SIG-M5 treated with dmso at 0.1 percent for 504 hours (cell line): ENCODE results near the gene BTC.
"Not testable (repeated sequence)": the region's sequence is repeated elsewhere in the genome, so short reads cannot be mapped to it uniquely, and the experiment has no call there.

Source experiments
- DNase-seq: peaks from one replicate; lab custom pipeline; 2025; ENCODE audit not compliant: unreplicated experiment; lab: John Stamatoyannopoulos, UW

BTC gene, protein sequence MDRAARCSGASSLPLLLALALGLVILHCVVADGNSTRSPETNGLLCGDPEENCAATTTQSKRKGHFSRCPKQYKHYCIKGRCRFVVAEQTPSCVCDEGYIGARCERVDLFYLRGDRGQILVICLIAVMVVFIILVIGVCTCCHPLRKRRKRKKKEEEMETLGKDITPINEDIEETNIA

DNA sequence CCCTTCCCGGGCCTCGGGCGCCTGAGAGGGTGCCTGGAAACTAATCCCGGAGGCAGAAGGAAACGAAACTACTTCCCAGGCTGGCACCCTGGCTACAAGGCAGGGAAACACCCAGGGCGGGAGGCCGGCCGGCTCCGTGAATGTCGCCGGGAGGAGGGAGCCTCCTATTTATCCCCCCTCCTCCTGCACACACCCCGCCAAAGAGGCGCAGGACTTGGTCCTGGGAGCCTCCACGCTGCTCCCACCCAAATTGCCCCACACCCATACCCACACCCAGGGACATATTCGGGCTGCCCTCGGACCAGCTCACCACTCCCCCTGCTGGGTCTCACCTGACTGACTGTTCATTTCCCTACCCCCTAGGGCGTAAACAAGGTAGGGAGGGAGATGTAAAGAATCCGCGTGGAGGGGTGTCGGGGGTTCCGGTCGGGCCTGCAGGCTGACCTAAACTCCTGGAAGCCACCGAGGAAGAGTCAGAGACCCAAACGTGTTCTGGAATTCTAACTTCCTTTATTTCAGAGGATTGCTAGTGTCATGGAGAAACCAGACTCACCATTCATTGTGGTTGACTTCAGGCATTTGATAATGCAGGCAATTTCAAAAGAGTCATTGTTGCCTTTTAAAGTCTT, at the start of gene BTC:
Gene BTC (minus strand): TSS at position 142 of the 629 bp plus-strand sequence. CDS start 198 bp downstream, outside the sequence.
- DNase-seq: no peak

DNA sequence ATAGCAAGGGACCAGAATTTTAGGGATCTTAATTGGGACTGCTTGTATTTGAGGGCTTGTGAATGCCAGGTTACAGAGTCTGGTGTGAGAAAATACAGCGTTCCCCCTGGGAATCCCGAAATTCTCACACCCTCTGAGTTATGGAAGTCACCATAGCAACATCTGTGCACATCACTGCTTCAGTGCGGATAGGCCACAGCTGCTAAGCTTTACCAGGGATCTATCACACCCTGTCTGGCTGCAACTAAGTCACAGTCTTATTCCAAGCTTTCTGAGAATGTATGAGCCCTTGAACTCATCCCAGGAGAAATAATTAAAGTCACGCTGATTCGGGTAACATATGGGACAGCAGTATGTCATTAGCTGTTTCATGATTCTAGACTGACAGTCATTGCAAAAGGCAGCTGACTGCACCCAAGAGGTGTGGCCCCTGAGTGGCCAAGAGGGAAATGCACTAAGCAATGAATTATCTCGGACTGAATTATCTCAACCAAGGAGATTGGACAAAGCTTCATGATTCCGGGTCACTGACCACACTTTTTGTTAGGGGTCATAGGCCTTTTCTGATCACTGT, 46.7 kb upstream of the BTC start:
- DNase-seq: no peak

DNA sequence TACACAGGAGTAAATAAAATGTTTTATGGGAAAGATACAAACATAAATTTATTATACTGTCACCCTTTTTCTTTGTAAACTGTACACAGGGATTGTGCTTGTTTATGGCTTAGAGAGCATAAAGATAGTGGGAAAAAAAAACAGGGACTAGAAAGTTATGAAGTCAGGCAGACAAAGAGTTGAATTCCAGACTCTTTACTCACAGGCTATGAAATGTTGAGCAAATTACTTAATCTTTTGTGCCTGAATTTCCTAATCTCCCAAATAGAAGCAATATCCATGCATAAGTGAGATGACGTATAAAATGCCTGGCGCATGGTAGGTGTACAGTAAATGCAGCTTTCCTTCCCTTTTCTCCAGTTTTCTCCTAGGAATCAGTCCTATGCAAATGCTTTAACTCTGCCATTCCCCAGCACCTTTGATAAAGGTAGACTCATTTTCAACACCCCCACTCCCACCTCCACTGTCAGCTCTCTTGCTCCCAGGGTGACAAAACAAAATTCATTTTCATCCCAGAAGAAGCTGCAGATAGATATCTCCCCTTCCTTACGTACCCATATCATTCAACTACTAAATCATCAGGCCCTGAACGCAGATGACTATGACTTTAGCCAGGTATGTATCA, 44.5 kb upstream of the BTC start:
- no peak for DNase-seq

DNA sequence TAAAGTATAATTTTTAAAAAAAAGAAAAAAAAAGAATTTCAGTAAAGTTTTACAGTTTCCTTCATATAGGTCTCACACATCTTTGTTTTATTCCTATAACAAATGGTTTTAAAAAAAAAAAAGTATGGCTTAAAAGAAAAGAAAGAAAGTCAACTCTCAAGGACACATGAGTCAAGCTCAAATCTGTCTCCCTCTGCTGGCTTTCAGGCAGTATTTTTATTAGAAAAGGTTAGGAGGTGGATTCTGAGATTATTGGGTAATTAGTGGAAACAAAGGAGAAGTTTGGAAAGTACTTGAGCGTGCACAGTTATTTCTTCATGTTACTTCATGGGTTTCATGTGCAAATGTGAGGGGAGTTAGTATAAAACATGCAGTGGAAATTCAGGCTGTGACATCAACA, 36.6 kb upstream of the BTC start:
- no peak for DNase-seq

DNA sequence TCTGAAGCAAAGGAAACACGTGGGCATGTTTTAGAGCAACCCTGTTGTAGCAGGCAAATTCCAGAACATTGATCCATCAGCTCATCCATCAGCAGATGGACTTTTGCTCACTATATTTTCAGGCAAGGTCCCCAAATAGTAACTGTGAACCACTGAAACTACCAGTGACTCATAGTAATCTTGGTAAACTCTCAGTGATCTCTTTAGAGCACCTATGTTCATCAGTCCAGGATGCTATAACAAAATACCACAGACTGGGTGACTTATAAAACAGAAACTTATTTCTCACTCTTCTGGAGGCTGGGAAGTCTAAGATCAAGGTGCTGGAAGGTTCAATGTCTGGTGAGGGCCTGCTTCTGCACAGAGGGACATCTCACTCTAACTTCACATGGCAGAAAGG, 28.9 kb upstream of the BTC start:
- DNase-seq: no peak

DNA sequence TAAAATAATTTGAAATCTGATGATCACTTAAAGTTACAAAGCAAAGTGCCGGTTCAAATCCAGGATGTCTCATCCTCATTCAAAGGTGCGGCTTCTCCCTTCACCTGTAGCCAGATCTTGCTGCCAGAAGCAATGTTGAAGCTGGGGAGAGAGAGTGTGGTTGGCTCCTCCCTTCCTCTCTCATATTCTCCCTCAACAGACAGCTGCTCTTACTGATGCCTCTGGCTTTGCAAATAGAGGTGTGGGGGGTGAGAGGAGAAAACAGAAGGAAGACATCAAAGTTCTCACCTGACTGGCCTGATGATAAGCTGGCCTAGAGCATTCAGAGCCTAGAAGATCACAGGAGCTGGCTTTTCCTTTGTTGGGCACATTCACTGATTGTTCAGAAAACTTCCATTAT, 28.3 kb upstream of the BTC start:
- DNase-seq: no peak

DNA sequence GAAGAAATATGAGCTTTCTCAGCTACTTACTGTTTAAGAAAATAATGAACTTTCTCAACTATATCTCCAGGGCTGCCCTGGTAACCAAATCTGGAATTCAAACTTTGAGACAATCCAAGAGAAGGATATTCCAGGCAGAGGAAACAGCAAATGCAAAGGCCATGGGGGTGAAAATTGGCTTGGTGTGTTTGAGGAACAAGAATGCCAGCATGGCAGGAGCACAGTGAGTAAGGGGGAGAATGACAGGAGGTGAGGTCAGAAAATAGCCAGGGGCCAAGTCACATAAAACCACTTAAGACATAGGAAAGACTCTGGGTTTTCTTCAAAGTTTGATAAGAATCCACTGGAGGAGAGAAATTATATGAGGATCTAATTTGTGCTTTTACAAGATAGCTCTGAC, 27.2 kb upstream of the BTC start:
- DNase-seq: no peak

DNA sequence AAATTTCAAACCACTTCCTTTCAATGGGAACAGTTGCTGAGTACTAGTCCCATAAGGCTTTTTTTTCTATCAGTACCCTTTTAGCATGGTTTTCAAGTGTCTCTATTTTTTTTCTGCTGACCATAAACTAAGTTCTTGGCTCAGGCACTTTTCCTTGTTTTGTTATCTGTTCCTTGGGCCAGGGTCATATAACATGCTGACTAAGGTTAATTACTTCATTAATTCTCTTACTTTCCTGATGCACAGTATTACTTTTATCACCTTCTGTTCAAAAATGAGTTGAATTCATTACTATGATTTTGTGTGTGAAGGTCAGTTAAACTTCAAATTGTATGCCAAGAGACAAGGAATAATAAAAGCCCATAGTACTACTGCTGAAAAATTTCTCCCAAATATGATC, 19.7 kb upstream of the BTC start:
- no peak for DNase-seq

DNA sequence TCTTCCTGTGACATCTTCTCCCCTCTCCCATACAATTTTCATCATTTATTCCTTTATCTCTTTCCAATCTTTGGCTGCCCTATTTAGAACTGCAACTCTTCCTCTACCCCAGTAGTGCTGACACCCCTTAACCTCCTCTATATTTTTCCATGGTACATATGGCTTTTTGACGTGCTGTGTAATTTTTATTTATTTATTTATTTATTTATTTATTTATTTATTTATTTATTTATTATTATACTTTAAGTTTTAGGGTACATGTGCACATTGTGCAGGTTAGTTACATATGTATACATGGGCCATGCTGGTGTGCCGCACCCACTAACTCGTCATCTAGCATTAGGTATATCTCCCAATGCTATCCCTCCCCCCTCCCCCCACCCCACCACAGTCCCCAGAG, 17.7 kb upstream of the BTC start:
- DNase-seq: not testable (repeated sequence)

DNA sequence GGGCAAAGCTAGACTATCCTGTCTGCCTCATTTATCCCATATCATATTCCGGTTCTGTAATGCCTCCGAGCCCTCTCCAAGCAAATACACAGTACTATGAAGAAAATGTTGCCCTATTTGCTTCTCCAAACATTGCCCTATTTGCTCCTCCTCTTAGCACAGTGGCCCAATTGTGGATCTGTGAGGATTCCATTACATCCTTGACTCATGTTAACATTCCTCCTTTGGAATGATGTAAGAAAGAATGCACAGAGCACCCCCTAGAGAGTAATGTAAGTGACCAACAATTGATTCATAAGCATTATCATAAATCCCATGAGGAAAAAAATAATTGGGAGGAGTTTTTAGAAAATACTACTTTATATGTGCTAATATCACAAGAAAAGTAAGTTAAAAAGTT, 11.3 kb upstream of the BTC start:
- DNase-seq: no peak

DNA sequence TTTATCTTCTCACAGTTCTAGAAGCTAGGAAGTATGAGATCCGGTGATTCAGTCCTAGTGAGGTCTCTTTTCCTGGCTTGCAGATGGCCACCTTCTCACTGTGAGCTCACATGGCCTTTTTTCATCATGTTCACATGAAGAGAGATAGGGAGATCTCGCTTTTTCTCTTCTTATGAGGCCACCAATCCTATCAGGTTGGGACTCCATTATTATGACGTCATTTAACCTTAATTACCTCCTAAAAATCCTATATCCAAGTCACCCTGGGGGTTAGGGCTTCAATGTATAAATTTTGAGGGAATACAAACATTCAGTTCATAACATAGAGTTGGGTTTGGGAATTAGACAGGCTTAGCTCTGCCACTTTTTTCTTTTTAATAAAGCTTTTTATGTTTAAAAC, 6.0 kb upstream of the BTC start:
- DNase-seq: no peak

DNA sequence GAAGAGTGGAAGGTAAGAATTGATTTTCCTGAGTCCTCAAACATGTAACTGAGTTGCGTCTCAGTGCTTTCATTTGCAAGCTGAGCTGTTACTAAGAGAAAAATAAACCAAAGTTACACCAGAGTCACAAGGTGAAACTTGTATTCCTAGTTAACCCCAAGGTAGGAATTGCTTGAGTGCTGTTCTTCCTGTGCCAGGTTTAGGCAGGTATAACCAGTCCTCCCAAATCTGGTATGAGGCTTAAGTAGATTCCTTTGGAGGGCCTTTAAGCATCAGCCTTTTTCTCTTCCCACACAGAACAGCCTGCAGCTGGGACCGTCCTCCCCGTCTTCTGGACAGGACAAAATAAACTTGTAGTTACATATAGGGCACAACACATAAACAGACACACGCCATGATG, 2.3 kb upstream of the BTC start:
- DNase-seq: no peak

DNA sequence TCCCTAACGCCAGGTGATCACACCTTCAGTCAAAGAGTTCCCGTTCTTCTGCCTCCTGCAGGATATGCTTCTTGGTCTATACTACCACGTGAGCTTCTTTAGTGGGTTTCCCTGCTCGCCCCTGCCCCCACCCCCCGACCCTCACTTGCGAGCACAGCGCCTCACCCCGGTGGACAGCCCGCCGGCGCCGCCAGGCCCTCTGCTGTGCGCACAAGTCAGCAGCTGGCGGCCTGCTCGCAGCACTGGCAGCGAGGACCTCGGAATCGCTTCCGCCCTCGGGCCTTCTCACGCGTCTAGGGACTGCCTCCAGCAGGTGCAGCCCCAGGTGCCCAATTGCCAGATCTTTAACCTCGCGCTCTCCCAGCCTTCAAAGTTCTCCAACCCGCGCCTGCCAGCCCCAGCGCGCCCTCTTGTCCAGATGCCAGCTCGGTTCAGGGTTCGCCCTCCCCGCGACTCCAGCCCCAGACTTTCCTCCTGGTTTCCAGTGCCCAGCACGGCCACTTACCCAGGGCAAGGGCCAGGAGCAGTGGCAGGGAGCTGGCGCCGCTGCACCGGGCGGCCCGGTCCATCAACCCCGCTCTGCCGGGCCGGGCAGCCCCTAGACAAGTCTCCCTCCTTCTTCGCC, 454 bp downstream of the BTC start:
- no peak for DNase-seq

DNA sequence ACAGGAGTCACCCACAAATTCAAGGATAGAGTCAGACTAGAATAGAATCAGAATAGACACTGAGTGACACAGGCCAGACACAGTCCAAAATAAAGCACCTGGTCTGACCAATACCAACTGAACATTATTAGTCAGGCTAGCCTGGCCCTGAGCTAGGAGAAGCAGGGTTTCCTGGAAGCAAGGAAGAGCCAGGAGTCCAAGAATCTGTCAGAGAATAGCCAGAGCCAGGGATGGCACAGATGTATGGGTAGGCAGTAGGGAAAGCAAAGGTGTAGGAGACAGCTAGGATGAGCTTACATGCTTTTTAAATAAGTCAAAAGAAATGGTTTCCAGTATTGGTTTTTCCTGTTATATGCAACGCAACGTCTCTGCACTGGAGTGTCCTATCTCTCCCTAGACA, 3.7 kb downstream of the BTC start:
- no peak for DNase-seq

DNA sequence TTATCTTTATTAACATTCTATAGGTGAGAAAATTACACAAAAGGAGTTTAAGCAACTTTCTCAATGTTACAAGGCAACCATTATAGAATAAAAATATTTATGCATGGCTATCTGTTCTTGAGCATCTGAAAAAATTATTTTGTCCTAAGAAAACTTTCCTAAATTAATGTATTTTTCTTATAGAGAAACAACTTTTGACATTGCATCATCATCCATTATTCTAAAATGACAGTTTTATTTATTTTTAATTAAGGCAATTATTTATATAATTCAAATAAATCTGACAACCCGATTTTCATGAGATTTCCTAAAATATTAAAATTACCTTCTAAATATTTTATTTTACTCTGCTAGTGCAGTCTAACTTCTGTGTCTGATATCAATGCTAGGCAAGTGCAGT, 4.8 kb downstream of the BTC start:
- DNase-seq: no peak

DNA sequence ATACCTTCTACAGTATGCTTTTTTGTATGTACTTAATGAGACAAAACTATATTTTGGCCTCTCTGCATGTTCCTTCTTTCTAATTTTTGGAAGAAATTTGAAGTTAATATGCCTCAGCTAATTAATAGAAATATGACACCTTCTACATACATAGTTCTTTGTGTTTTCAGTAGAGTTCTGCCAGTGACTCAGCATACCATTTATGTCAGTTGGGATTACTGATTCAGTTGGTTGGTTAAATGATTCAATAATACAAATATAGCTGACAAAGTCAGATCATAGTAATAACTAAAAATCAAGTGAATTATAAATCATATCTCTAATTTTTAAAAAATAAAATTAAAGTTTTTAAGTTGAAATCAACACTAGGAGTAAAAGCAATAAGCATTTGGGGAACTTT, 16.8 kb downstream of the BTC start:
- DNase-seq: no peak

DNA sequence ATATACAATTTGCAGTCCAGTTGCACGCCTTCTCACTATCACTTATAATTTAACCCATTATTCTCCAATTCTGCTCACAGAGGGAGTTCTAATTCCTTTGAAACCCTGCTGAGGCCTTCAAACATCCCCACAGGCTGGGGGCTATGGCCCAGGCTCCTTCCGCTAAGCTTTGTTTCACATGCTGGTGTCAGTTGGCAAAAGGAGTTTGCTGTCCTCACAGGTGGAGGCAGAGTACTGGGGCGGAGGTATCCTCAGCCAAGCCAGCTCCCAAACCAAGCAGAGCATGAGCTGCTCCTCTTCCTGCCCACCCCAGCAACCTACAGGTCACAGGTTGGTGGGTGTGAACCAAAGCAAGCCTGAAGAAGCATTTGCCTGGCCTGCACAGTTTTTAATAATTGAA, 21.5 kb downstream of the BTC start:
- DNase-seq: no peak

DNA sequence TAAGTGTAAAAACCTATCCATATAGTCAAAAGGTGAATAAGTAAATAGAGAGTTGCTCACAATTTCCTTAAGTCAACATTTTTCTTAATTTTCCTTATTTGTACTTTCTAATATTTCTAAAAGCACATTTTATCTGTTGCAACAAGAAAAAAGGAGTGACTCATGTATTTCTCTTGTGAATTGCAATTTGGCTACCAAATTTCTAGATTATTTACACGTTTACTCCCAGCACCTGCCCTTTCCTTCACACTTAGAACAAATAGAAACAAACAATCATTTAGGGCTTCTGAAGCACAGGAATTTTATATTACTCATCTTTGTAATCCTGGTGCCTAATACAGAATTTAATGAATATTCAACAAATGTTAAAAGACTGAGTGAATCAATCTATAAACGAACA, 22.2 kb downstream of the BTC start:
- DNase-seq: no peak

DNA sequence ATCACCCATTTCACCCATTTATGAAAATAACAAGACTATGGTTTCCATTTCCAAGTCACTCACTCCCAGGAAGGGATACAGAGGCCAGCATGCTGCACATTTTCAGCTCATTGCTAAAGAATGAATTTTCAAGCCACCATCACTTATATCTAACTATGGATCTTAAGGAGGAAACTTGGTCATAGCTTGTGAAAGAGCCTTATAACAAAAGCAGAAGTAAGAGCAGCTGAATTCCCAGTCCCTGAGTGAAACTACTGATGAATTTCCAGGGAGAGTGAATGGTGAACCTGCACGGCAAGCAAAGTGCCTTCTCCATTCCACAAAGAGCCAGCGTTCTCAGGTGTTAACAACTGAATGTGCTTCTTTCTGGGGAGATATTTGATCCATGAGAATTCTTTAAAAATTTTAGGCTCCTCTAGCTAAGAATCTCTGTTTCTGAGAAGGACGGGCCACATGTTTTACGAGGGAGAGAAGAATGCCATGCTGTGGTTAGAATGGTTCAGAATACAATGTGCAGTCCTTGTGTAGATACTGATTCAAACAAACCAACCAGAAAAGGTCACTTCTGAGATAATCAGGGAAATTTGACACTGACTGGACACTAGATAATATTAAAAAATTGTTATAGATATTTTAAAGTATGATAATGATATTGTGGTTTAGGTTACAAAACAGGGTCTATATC, 24.0 kb downstream of the BTC start:
- DNase-seq: no peak

DNA sequence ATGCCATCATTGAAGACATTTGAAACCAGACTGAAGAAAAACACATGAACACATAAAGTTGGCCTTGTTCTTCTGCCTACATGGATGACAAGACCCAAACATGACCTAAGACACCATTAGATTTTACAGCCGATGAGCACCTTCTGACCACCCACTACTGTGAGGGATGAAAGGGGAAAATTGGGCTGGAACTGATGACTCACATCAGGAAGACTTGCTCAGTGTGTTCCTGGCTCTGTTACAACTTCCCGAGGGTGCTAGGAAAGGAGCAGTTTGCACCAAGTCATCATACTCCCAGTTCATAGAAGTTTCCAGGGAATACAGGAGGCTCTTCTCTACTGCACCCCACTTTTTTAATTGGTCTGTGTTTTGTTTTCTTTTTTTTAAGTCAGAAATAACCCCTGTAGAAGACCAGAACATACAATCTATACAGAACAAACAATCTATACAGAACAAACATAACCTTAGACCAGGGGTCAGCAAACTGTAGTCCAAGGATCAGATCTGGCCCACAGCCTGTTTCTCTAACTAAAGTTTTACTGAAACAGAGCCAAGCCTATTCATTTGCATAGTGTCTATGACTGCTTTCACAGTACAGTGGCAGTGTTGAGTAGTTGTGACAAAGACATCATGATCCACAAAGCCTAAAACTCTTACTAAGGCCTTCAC, 25.3 kb downstream of the BTC start:
- DNase-seq: no peak

DNA sequence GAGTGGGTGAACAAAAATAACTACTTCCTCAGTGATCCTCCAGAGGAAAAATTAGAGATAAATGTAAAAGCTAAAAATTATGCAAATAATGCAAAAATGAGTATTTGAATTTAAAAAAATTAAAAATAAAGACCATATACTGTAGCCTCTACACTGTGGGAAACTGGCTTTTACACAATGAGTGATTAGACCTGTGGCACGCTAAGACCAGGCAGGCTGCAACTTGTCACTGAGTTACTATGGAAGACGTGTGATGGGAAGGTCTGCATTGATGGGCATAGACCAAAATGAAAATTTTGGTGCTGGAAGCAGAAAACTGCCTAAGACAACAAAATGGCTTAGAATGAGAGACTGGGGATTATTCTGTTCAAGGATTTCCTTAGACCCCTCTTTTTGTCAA, 30.2 kb downstream of the BTC start:
- DNase-seq: no peak
